ENCODE measurements around the gene PARP12.

The PARP12 gene

GRCh38 chr7:140058517-140058916 is 4.2 kb downstream of the PARP12 start:
- no peak for FAIRE-seq

GRCh38 chr7:140057143-140057535 is 5.6 kb downstream of the PARP12 start:
- no peak for FAIRE-seq

- no peak for FAIRE-seq
Observed at GRCh38 chr7:140056431-140057142, 6.2 kb downstream of the PARP12 start.

- FAIRE-seq, result no peak
Observed at GRCh38 chr7:140055833-140056232, 6.9 kb downstream of the PARP12 start.

- no peak for FAIRE-seq
Observed at GRCh38 chr7:140054751-140055150, 8.0 kb downstream of the PARP12 start.

GRCh38 chr7:140053812-140054539 is 8.8 kb downstream of the PARP12 start:
- FAIRE-seq, result no peak

GRCh38 chr7:140051820-140052219 is 10.9 kb downstream of the PARP12 start:
- no peak for FAIRE-seq

- no peak for FAIRE-seq
Observed at GRCh38 chr7:140050100-140050499, 12.7 kb downstream of the PARP12 start.

GRCh38 chr7:140049339-140050024 is 13.3 kb downstream of the PARP12 start:
- FAIRE-seq, result no peak

- no peak for FAIRE-seq
Observed at GRCh38 chr7:140048989-140049338, 13.8 kb downstream of the PARP12 start.

GRCh38 chr7:140048138-140048537 is 14.6 kb downstream of the PARP12 start:
- no peak for FAIRE-seq

GRCh38 chr7:140047197-140047596 is 15.6 kb downstream of the PARP12 start:
- FAIRE-seq, result no peak

- no peak for FAIRE-seq
Observed at GRCh38 chr7:140045697-140046096, 17.1 kb downstream of the PARP12 start.

- FAIRE-seq, result no peak
Observed at GRCh38 chr7:140044251-140044650, 18.5 kb downstream of the PARP12 start.

- no peak for FAIRE-seq
Observed at GRCh38 chr7:140042386-140042670, 20.4 kb downstream of the PARP12 start.

GRCh38 chr7:140041659-140042385 is 20.9 kb downstream of the PARP12 start:
- no peak for FAIRE-seq

- FAIRE-seq, result no peak
Observed at GRCh38 chr7:140039896-140040295, 22.9 kb downstream of the PARP12 start.

- FAIRE-seq, result no peak
Observed at GRCh38 chr7:140039066-140039465, 23.7 kb downstream of the PARP12 start.

GRCh38 chr7:140036224-140036962 is 26.4 kb downstream of the PARP12 start:
- no peak for FAIRE-seq

- no peak for FAIRE-seq
Observed at GRCh38 chr7:140035400-140036223, 27.1 kb downstream of the PARP12 start.

- peak; percentile 19 for FAIRE-seq
Observed at GRCh38 chr7:140034421-140034820, 28.3 kb downstream of the PARP12 start.

Measured in A204.1 (cell line).